GM12878 (cell line): ENCODE measurements around the gene PALLD. TPM values are rescaled to one million over a fixed set of nuclear protein-coding genes. Genes with fewer than 3 reads are reported as not detected.

Source experiments
- ATAC-seq: fragments of 200-7000 bp; cut with Tn5 transposase; 3 replicates; pipeline ENCODE4 v1.9.1; 2020; ENCODE audit warnings: mild to moderate bottlenecking, moderate library complexity
- BruUV-seq: library from RNA; stranded (reverse); fragments of 400-500 nt; replicated peaks from 2 replicates; lab custom pipeline; 2021; lab: Mats Ljungman, UMichigan
- CTCF ChIA-PET: fragments of 300-600 bp; sonication (Branson Sonifier 250); formaldehyde crosslinking; extraction: SDS; loops from one replicate; lab custom pipeline; 2021; ENCODE audit warnings: inconsistent platforms; lab: Yijun Ruan, JAX
- POLR2A ChIA-PET: fragments of 350-600 bp; formaldehyde crosslinking; extraction: SDS; loops from one replicate; lab custom pipeline; 2021; ENCODE audit warnings: inconsistent platforms; lab: Charles Lee
- RAD21 ChIA-PET: fragments of 300-600 bp; sonication (Branson Sonifier 250); formaldehyde crosslinking; loops from one replicate; lab custom pipeline; 2023; ENCODE audit warnings: antibody characterized with exemption; ENCODE audit not compliant: unreplicated experiment; lab: Charles Lee
- SMC1A ChIA-PET: fragments of 300-600 bp; sonication (Branson Sonifier 250); formaldehyde crosslinking; loops from one replicate; lab custom pipeline; 2023; ENCODE audit not compliant: unreplicated experiment, uncharacterized antibody; lab: Charles Lee
- DNase-seq: peaks from one replicate; pipeline ENCODE4 v3.0.0-alpha.2; 2011; ENCODE audit warnings: low read depth, low spot score
- FAIRE-seq: peaks from 3 replicates; lab custom pipeline; 2011; peaks lifted over from hg19 to GRCh38; lab: Jason Lieb, UNC
- H2AFZ ChIP-seq: 2 replicates; pipeline ENCODE4 v1.6.0; 2011; ENCODE audit warnings: low read depth, low read length, control low read depth; ENCODE audit not compliant: control insufficient read depth
- H3K27ac ChIP-seq: 2 replicates; pipeline ENCODE4 v1.5.1; 2011; ENCODE audit warnings: control low read depth; ENCODE audit not compliant: control insufficient read depth, insufficient read depth
- H3K27me3 ChIP-seq, 2 experiments: replicated peaks in 1 of 2; 2 replicates each; pipeline versions ENCODE4 v1.6.0 to v1.6.1; 2011; ENCODE audit warnings: low read length in 1 of 2; ENCODE audit not compliant: control insufficient read depth in 2 of 2, insufficient read depth in 2 of 2
- H3K36me3 ChIP-seq, 2 experiments: 2 replicates each; pipeline ENCODE4 v1.5.1; 2011; ENCODE audit warnings: low read length in 1 of 2; ENCODE audit not compliant: control insufficient read depth in 2 of 2, insufficient read depth in 2 of 2
- H3K4me1 ChIP-seq: 2 replicates; pipeline ENCODE4 v1.6.1; 2011; ENCODE audit warnings: mild to moderate bottlenecking, low read length, moderate library complexity, mixed read lengths; ENCODE audit not compliant: control insufficient read depth, insufficient read depth
- H3K4me2 ChIP-seq: 2 replicates; pipeline ENCODE4 v1.6.0; 2011; ENCODE audit warnings: control low read depth; ENCODE audit not compliant: control insufficient read depth, insufficient read depth
- H3K4me3 ChIP-seq: fragments of 200-600 bp; sonication (generic); 2 replicates; pipeline ENCODE4 v1.5.1; 2016
- H3K79me2 ChIP-seq: 2 replicates; pipeline ENCODE4 v1.6.0; 2011; ENCODE audit warnings: low read length; ENCODE audit not compliant: control insufficient read depth, insufficient read depth
- H3K9ac ChIP-seq: 2 replicates; pipeline ENCODE4 v1.8.0; 2011; ENCODE audit warnings: low read length, control low read depth, mixed read lengths; ENCODE audit not compliant: control insufficient read depth, insufficient read depth
- H3K9me3 ChIP-seq: replicated peaks from 3 replicates; pipeline ENCODE4 v1.5.1; 2011; ENCODE audit warnings: mild to moderate bottlenecking, low read length; ENCODE audit not compliant: control insufficient read depth, insufficient read depth
- H4K20me1 ChIP-seq: 2 replicates; pipeline ENCODE4 v1.6.0; 2011; ENCODE audit not compliant: control insufficient read depth, insufficient read depth
- BACH1 ChIP-seq: fragments of 450-650 bp; IDR thresholded peaks from 2 replicates; pipeline ENCODE4 v1.6.1; 2017; ENCODE audit warnings: mild to moderate bottlenecking, borderline replicate concordance
- CHD1 ChIP-seq: IDR thresholded peaks from 2 replicates; pipeline ENCODE4 v1.6.1; 2012; ENCODE audit warnings: low read depth, low read length, improper control_type of control experiment
- CHD4 ChIP-seq: fragments of 200-600 bp; sonication (generic); IDR thresholded peaks from 2 replicates; pipeline ENCODE4 v1.6.1; 2016; ENCODE audit warnings: mild to moderate bottlenecking
- E4F1 ChIP-seq: fragments of 450-650 bp; IDR thresholded peaks from 2 replicates; pipeline ENCODE4 v1.6.1; 2018; ENCODE audit warnings: borderline replicate concordance, mild to moderate bottlenecking; ENCODE audit not compliant: partially characterized antibody
- FOS ChIP-seq: IDR thresholded peaks from 3 replicates; pipeline ENCODE4 v1.6.1; 2011; ENCODE audit warnings: borderline replicate concordance; ENCODE audit not compliant: insufficient read length; ENCODE audit errors: extremely low read depth
- MEF2A ChIP-seq: IDR thresholded peaks from 2 replicates; pipeline ENCODE4 v1.6.1; 2011; ENCODE audit warnings: low read depth, mild to moderate bottlenecking, low read length, moderate library complexity; ENCODE audit not compliant: insufficient read depth
- MXI1 ChIP-seq: fragments of 150-350 bp; IDR thresholded peaks from 2 replicates; pipeline ENCODE4 v1.6.1; 2011; ENCODE audit warnings: low read depth, mild to moderate bottlenecking, inconsistent platforms, low read length, improper control_type of control experiment
- PBX3 ChIP-seq: IDR thresholded peaks from 2 replicates; pipeline ENCODE4 v1.6.1; 2011; ENCODE audit warnings: mild to moderate bottlenecking, low read depth, low read length, moderate library complexity; ENCODE audit not compliant: insufficient replicate concordance
- PML ChIP-seq: IDR thresholded peaks from 2 replicates; pipeline ENCODE4 v1.6.1; 2012; ENCODE audit warnings: low read length, inconsistent platforms
- REST ChIP-seq: IDR thresholded peaks from 2 replicates; pipeline ENCODE4 v1.6.1; 2012; ENCODE audit warnings: mild to moderate bottlenecking, low read depth, low read length
- WRNIP1 ChIP-seq: IDR thresholded peaks from 2 replicates; pipeline ENCODE4 v1.6.1; 2011; ENCODE audit warnings: low read depth, low read length, improper control_type of control experiment, borderline replicate concordance
- ZNF207 ChIP-seq: fragments of 450-650 bp; IDR thresholded peaks from 2 replicates; pipeline ENCODE4 v1.6.1; 2014; ENCODE audit warnings: antibody characterized with exemption, mild to moderate bottlenecking, borderline replicate concordance
- whole genome bisulfite sequencing: methylation state at CpG from one replicate; pipeline ENCODE4 v1.1.6; 2016; ENCODE audit warnings: low lambda C conversion rate; ENCODE audit not compliant: insufficient replicate concordance, insufficient coverage; ENCODE audit errors: missing lambda C conversion rate; 5-methylcytosine and 5-hydroxymethylcytosine counted together
- in situ Hi-C: fragments of 300-500 bp; cut with MboI; formaldehyde crosslinking; loops from 9 replicates; pipeline ENCODE4 v1.14.3; 2018; ENCODE audit warnings: mixed read lengths
- intact Hi-C: fragments of 100-400 bp; cut with micrococcal nuclease; formaldehyde crosslinking; loops from one replicate; pipeline ENCODE4 v1.14.2; 2022; ENCODE audit not compliant: unreplicated experiment
- polyA plus RNA-seq, 11 experiments: library from polyadenylated mRNA; depleted of rRNA in 4 of 11; unstranded in 6 of 11; stranded (reverse) in 5 of 11; fragments of >200 nt; fragmentation: Nextera tagmentation in 4 of 11; fragmentation: Illumina TruSeq in 1 of 11; extraction: Ambion mirVana in 4 of 11; extraction: Trizol in 1 of 11; gene quantifications; 1 replicate in 1 of 11; 2 replicates in 10 of 11; pipeline versions ENCODE4 v1.2.1 to v1.2.3, GENCODE V29; 2011 to 2016; ENCODE audit warnings: inconsistent platforms in 2 of 11, missing spikeins in 2 of 11, low read depth in 1 of 11
- total RNA-seq, 4 experiments: library from RNA; depleted of rRNA in 3 of 4; stranded (reverse); fragments of >200 nt in 3 of 4; fragmentation: Illumina TruSeq in 1 of 4; extraction: Trizol in 1 of 4; gene quantifications; 2 replicates each; pipeline versions ENCODE4 v1.2.1 to v1.2.3, GENCODE V29; 2013 to 2021
- TF ChIP-seq, protein P1 (sequence below): fragments of 450-650 bp; IDR thresholded peaks from 2 replicates; pipeline ENCODE4 v1.6.1; 2017; ENCODE audit warnings: mild to moderate bottlenecking, moderate library complexity

PALLD gene
- total and polyA plus RNA-seq, 10 of the 15 experiments (the other 5 are each of a cell fraction or from before 2014, with no cell fraction given): 1.0 to 7.7 (median 1.7) TPM

GRCh38 chr4:168805341-168805740 lies 308.5 kb downstream of the PALLD start:
- Histone ChIP-seq H3K9me3 (no peaks in the 10 kb centered on the region), H3K27me3 (no peaks in the 10 kb centered on the region), H3K9ac (no peak overlapping the region), H2AFZ (no peak overlapping the region), H3K4me3 (no peak overlapping the region), H3K27ac (no peak overlapping the region), H3K4me1 (no peaks in the 10 kb centered on the region), H3K79me2 (no peaks in the 10 kb centered on the region), H3K36me3 (no peaks in the 10 kb centered on the region), H4K20me1 (no peaks in the 10 kb centered on the region), H3K4me2 (no peak overlapping the region)
- no peak for ATAC-seq
- ChIA-PET CTCF (no interaction called here), SMC1A (no interaction called here), RAD21 (no interaction called here), POLR2A (no interaction called here)
- in situ Hi-C loops (no loop called here), intact Hi-C loops (no loop called here)
- FAIRE-seq: no peak
- DNase-seq: no peak
- BruUV-seq: no TSS peak
- 51% methylated on average over 5 of the region's 5 CpGs for WGBS
- TF ChIP-seq ZNF207: no peak
- no peak for TF ChIP-seq WRNIP1
- TF ChIP-seq FOS: no peak
- no peak for TF ChIP-seq PBX3
- TF ChIP-seq E4F1: no peak
- no peak for TF ChIP-seq PML
- no peak for TF ChIP-seq MEF2A
- TF ChIP-seq, protein P1, sequence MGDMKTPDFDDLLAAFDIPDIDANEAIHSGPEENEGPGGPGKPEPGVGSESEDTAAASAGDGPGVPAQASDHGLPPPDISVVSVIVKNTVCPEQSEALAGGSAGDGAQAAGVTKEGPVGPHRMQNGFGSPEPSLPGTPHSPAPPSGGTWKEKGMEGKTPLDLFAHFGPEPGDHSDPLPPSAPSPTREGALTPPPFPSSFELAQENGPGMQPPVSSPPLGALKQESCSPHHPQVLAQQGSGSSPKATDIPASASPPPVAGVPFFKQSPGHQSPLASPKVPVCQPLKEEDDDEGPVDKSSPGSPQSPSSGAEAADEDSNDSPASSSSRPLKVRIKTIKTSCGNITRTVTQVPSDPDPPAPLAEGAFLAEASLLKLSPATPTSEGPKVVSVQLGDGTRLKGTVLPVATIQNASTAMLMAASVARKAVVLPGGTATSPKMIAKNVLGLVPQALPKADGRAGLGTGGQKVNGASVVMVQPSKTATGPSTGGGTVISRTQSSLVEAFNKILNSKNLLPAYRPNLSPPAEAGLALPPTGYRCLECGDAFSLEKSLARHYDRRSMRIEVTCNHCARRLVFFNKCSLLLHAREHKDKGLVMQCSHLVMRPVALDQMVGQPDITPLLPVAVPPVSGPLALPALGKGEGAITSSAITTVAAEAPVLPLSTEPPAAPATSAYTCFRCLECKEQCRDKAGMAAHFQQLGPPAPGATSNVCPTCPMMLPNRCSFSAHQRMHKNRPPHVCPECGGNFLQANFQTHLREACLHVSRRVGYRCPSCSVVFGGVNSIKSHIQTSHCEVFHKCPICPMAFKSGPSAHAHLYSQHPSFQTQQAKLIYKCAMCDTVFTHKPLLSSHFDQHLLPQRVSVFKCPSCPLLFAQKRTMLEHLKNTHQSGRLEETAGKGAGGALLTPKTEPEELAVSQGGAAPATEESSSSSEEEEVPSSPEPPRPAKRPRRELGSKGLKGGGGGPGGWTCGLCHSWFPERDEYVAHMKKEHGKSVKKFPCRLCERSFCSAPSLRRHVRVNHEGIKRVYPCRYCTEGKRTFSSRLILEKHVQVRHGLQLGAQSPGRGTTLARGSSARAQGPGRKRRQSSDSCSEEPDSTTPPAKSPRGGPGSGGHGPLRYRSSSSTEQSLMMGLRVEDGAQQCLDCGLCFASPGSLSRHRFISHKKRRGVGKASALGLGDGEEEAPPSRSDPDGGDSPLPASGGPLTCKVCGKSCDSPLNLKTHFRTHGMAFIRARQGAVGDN: no peak
- no peak for TF ChIP-seq CHD4
- TF ChIP-seq MXI1: no peak
- TF ChIP-seq REST: no peak
- TF ChIP-seq CHD1: no peak
- no peak for TF ChIP-seq BACH1
